22Rv1 (cell line): ENCODE results near the gene EFCAB8.

Source experiments
- H3K27ac ChIP-seq: fragments of 450-650 bp; 2 replicates; pipeline ENCODE4 v1.5.1; 2017
- ZFX ChIP-seq: fragments of 450-650 bp; IDR thresholded peaks from 2 replicates; pipeline ENCODE4 v1.6.1; 2017; ENCODE audit warnings: antibody characterized with exemption, borderline replicate concordance
- TF ChIP-seq, protein P1 (sequence below): fragments of 450-650 bp; IDR thresholded peaks from 2 replicates; pipeline ENCODE4 v1.5.1; 2017; ENCODE audit warnings: mild to moderate bottlenecking

Gene EFCAB8

GRCh38 chr20:32875673-32876072, 16.9 kb downstream of the EFCAB8 start:
- TF ChIP-seq ZFX = no peak
- TF ChIP-seq, protein P1, sequence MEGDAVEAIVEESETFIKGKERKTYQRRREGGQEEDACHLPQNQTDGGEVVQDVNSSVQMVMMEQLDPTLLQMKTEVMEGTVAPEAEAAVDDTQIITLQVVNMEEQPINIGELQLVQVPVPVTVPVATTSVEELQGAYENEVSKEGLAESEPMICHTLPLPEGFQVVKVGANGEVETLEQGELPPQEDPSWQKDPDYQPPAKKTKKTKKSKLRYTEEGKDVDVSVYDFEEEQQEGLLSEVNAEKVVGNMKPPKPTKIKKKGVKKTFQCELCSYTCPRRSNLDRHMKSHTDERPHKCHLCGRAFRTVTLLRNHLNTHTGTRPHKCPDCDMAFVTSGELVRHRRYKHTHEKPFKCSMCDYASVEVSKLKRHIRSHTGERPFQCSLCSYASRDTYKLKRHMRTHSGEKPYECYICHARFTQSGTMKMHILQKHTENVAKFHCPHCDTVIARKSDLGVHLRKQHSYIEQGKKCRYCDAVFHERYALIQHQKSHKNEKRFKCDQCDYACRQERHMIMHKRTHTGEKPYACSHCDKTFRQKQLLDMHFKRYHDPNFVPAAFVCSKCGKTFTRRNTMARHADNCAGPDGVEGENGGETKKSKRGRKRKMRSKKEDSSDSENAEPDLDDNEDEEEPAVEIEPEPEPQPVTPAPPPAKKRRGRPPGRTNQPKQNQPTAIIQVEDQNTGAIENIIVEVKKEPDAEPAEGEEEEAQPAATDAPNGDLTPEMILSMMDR = no peak
- H3K27ac ChIP-seq = no peak overlapping the region

GRCh38 chr20:32877507-32877906, 18.8 kb downstream of the EFCAB8 start:
- no peak for TF ChIP-seq ZFX
- TF ChIP-seq, protein P1 = no peak
- no peak overlapping the region for H3K27ac ChIP-seq

DNA sequence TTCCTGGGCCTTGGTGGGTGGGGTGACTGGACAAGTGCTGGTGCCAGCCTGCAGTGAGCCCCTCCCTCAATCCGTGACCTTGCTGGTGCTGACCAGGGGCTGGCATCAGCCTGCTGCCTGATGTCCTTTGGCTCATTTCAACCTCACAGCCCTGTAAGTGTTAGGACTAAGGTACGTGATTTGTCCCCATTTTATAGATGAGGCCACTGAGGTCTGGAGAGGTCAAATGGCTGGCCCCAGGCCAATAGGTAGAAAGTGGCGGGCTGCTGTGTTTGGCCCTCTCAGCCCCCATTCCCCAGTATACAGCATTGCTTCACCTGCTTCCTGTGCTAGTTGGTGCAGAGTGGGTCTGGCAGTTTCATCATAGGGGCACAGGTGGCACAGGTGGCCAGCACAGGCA, 20.1 kb downstream of the EFCAB8 start:
- TF ChIP-seq, protein P1 = no peak
- TF ChIP-seq ZFX = no peak
- H3K27ac ChIP-seq = no peak overlapping the region

- no peak overlapping the region for H3K27ac ChIP-seq
These were observed 20.8 kb downstream of the EFCAB8 start for GRCh38 chr20:32879538-32879937.

DNA sequence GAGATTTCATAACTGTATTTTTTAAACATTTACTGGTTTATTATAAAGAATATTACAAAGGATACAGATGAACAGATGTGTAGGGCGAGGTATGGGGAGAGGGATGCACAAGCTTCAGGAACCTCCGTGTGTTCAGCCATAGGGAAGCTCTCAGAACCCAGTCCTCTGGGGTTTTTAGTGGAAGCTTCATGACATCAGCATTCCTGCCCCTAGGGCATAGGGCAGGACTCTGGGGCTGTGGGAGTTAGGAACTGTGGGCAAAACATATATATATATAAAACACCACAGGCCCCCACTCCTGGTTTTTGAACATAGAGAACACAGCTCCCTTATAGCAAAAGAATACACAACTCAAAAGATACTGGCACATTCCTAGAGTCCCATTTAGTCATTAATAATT, 21.9 kb downstream of the EFCAB8 start:
- H3K27ac ChIP-seq = no peak overlapping the region
- TF ChIP-seq ZFX = no peak
- TF ChIP-seq, protein P1 = no peak

More at GRCh38 chr20:32879538-32879937, 20.8 kb downstream of the EFCAB8 start:
- TF ChIP-seq, protein P1 = no peak
- TF ChIP-seq ZFX = no peak

DNA sequence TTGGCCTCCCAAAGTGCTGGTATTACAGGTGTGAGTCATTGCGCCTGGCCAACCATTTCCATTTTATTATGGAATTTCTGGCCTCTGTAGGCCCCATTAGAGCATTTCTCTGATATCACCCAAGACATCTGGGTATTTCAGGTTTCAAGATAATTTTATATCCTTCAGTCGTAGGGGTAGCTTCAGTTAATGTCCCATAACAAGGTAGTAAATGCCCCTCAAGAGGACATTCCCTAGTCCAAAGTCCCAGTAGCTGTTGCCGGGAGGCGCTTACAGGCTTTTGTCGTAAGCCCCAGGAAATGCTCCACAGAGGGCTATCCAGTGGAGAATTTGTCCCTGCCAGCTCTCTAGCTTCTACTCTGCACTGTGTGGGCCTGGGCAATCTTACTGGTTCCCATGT, 24.4 kb downstream of the EFCAB8 start:
- no peak for TF ChIP-seq ZFX
- H3K27ac ChIP-seq = no peak overlapping the region

DNA sequence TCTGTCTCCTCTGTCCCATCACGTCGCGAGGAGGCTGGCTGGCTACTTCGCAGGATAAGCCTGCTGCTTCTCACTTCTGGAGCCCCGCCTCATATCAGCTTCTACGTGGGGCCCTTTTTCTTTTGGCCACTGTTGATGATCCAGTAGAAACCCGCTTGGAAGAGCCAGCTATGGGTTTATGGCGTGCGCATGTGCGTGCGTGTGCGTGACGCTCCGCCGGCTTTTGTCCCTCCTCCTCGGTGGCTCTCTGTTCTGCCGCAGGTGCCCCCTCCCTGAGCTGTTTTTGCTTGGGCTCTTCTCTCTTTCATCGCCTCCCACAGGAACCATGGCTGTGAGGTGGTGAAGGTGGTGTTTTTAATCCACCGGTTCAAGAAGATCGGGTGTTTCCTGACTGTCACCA, 26.5 kb downstream of the EFCAB8 start:
- no peak overlapping the region for H3K27ac ChIP-seq
- TF ChIP-seq, protein P1 = no peak
- no peak for TF ChIP-seq ZFX

- TF ChIP-seq ZFX = no peak
- TF ChIP-seq, protein P1 = no peak
- H3K27ac ChIP-seq = no peak overlapping the region
These were observed 27.2 kb downstream of the EFCAB8 start for GRCh38 chr20:32885952-32886351.
